ENCODE results near the gene ZNF330. TPM values are rescaled to one million over a fixed set of nuclear protein-coding genes. Genes with fewer than 3 reads are reported as not detected.

ZNF330 gene
- total and polyA plus RNA-seq, 2 experiments from 2014 or later: 32.3 to 38.9 TPM

DNA sequence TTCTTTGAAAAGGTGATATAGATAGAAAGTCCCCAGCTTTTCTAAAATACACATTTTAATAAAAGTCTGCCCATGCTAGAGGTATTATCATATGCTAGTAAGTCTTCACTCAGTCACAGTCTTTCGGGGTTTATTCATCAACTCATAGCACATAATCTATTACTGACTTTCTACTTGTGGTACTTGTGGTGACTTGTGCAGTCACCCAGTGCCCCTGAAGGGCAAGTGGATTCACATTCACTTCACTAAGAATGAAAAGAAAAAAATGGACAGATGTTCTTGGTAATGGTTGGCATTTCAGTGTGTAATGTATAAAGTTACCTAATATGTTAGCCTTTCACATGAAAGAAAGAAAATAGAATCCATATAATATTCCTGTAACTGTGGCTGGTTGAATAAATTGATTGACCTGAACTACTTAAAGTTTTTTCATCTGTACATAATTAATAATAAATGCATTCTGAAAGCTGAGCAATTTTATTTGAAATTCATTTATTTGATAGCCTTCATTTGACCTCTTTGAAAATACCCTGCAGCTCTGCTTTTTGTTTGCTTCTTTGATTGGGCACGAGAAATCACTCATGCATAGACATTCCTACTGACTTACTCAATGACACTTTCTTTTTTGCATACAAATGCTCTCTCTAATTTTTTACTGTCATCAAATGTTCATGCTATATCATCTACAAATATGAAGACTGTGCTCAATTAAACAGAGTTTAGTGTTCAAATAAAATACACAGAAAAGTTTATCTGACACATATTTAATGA, 39.5 kb upstream of the ZNF330 start:
- Mint-ChIP-seq H3K27ac (no peak overlapping the region), H3K36me3 (ENCODE audit: low read depth) (no peaks in the 10 kb centered on the region), H3K4me1 (no peaks in the 10 kb centered on the region), H3K9me3 (no peaks in the 10 kb centered on the region), H3K27me3 (ENCODE audit: insufficient read depth, low read depth, poor library complexity) (no peaks in the 10 kb centered on the region), H3K4me3 (no peak overlapping the region)
- no peaks in the 10 kb centered on the region for H3K79me2 ChIP-seq (replicated peaks; ENCODE audit: insufficient read depth)
- ATAC-seq (no peak), DNase-seq (ENCODE audit: low spot score) (no peak)
- no peak overlapping the region for H3K4me2 ChIP-seq
- no peak overlapping the region for H3K4me3 ChIP-seq
- no peaks in the 10 kb centered on the region for H4K20me1 ChIP-seq (replicated peaks; ENCODE audit: insufficient read depth)
- no peak for TF ChIP-seq EZH2 (IDR thresholded peaks at IDR 0.05; ENCODE audit: low read depth, unreplicated experiment)
- no peak for TF ChIP-seq CREB1 (CRISPR knock-in tag; IDR thresholded peaks at IDR 0.05; ENCODE audit: low read depth)
- TF ChIP-seq, protein P1, sequence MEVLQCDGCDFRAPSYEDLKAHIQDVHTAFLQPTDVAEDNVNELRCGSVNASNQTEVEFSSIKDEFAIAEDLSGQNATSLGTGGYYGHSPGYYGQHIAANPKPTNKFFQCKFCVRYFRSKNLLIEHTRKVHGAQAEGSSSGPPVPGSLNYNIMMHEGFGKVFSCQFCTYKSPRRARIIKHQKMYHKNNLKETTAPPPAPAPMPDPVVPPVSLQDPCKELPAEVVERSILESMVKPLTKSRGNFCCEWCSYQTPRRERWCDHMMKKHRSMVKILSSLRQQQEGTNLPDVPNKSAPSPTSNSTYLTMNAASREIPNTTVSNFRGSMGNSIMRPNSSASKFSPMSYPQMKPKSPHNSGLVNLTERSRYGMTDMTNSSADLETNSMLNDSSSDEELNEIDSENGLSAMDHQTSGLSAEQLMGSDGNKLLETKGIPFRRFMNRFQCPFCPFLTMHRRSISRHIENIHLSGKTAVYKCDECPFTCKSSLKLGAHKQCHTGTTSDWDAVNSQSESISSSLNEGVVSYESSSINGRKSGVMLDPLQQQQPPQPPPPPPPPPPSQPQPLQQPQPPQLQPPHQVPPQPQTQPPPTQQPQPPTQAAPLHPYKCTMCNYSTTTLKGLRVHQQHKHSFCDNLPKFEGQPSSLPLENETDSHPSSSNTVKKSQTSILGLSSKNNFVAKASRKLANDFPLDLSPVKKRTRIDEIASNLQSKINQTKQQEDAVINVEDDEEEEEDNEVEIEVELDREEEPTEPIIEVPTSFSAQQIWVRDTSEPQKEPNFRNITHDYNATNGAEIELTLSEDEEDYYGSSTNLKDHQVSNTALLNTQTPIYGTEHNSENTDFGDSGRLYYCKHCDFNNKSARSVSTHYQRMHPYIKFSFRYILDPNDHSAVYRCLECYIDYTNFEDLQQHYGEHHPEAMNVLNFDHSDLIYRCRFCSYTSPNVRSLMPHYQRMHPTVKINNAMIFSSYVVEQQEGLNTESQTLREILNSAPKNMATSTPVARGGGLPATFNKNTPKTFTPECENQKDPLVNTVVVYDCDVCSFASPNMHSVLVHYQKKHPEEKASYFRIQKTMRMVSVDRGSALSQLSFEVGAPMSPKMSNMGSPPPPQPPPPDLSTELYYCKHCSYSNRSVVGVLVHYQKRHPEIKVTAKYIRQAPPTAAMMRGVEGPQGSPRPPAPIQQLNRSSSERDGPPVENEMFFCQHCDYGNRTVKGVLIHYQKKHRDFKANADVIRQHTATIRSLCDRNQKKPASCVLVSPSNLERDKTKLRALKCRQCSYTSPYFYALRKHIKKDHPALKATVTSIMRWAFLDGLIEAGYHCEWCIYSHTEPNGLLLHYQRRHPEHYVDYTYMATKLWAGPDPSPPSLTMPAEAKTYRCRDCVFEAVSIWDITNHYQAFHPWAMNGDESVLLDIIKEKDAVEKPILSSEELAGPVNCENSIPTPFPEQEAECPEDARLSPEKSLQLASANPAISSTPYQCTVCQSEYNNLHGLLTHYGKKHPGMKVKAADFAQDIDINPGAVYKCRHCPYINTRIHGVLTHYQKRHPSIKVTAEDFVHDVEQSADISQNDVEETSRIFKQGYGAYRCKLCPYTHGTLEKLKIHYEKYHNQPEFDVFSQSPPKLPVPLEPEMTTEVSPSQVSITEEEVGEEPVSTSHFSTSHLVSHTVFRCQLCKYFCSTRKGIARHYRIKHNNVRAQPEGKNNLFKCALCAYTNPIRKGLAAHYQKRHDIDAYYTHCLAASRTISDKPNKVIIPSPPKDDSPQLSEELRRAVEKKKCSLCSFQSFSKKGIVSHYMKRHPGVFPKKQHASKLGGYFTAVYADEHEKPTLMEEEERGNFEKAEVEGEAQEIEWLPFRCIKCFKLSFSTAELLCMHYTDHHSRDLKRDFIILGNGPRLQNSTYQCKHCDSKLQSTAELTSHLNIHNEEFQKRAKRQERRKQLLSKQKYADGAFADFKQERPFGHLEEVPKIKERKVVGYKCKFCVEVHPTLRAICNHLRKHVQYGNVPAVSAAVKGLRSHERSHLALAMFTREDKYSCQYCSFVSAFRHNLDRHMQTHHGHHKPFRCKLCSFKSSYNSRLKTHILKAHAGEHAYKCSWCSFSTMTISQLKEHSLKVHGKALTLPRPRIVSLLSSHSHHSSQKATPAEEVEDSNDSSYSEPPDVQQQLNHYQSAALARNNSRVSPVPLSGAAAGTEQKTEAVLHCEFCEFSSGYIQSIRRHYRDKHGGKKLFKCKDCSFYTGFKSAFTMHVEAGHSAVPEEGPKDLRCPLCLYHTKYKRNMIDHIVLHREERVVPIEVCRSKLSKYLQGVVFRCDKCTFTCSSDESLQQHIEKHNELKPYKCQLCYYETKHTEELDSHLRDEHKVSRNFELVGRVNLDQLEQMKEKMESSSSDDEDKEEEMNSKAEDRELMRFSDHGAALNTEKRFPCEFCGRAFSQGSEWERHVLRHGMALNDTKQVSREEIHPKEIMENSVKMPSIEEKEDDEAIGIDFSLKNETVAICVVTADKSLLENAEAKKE (CRISPR knock-in tag; IDR thresholded peaks at IDR 0.05): no peak
- TF ChIP-seq POLR2AphosphoS5 (IDR thresholded peaks at IDR 0.05; ENCODE audit: low read depth): no peak
- no peak for TF ChIP-seq NANOG (IDR thresholded peaks at IDR 0.05; ENCODE audit: borderline replicate concordance)
- TF ChIP-seq, protein P2, sequence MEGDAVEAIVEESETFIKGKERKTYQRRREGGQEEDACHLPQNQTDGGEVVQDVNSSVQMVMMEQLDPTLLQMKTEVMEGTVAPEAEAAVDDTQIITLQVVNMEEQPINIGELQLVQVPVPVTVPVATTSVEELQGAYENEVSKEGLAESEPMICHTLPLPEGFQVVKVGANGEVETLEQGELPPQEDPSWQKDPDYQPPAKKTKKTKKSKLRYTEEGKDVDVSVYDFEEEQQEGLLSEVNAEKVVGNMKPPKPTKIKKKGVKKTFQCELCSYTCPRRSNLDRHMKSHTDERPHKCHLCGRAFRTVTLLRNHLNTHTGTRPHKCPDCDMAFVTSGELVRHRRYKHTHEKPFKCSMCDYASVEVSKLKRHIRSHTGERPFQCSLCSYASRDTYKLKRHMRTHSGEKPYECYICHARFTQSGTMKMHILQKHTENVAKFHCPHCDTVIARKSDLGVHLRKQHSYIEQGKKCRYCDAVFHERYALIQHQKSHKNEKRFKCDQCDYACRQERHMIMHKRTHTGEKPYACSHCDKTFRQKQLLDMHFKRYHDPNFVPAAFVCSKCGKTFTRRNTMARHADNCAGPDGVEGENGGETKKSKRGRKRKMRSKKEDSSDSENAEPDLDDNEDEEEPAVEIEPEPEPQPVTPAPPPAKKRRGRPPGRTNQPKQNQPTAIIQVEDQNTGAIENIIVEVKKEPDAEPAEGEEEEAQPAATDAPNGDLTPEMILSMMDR (conservative IDR thresholded peaks at IDR 0.05; ENCODE audit: low read depth in 2 of 2): no peak
- TF ChIP-seq STAT1 (IDR thresholded peaks at IDR 0.05; ENCODE audit: unreplicated experiment): no peak
- H3K36me3 ChIP-seq (ENCODE audit: insufficient read depth): no peaks in the 10 kb centered on the region
- no peaks in the 10 kb centered on the region for H3K9me2 ChIP-seq (ENCODE audit: insufficient read depth)
- H2AFZ ChIP-seq: no peak overlapping the region
- no peak overlapping the region for H3K27ac ChIP-seq (ENCODE audit: low read depth)
- no peaks in the 10 kb centered on the region for H3F3A ChIP-seq (replicated peaks; ENCODE audit: low read depth)
- H3K4me1 ChIP-seq (ENCODE audit: insufficient read depth): no peaks in the 10 kb centered on the region
- no peaks in the 10 kb centered on the region for H3K27me3 ChIP-seq (ENCODE audit: insufficient read depth)
